ENCODE data around the gene CD247.

Gene CD247

GRCh38 chr1:167502192-167502551 is 16.2 kb downstream of the CD247 start:
- no peak for DNase-seq (ENCODE audit: low read depth, low spot score)
- H3K27me3 ChIP-seq (ENCODE audit: insufficient read depth, insufficient read length), result no peaks in the 10 kb centered on the region
- TF ChIP-seq YY1 (IDR thresholded peaks at IDR 0.05; ENCODE audit: insufficient read depth, insufficient read length), result no peak
- TF ChIP-seq SUZ12 (IDR thresholded peaks at IDR 0.05; ENCODE audit: extremely low read depth, insufficient read depth, insufficient read length), result no peak
- no peak for TF ChIP-seq ZNF274 (IDR thresholded peaks at IDR 0.05; ENCODE audit: low read depth, low read length)

GRCh38 chr1:167501515-167502191 is 16.7 kb downstream of the CD247 start:
- H3K9me3 ChIP-seq (ENCODE audit: insufficient read depth, low read length), result no peaks in the 10 kb centered on the region
- H3K27me3 ChIP-seq (ENCODE audit: insufficient read depth, insufficient read length), result no peaks in the 10 kb centered on the region
- peaks cover 30% of the 10 kb centered on the region for H3K4me1 ChIP-seq (ENCODE audit: insufficient read depth, insufficient read length)
- no peak overlapping the region for H3K9ac ChIP-seq (ENCODE audit: insufficient read length, low read depth)
- H3K4me3 ChIP-seq (ENCODE audit: insufficient read length, low read depth), result no peak overlapping the region
- DNase-seq (ENCODE audit: low read depth, low spot score), result no peak
- H3K36me3 ChIP-seq (ENCODE audit: insufficient read depth, insufficient read length, low read length), result no peaks in the 10 kb centered on the region
- TF ChIP-seq ZNF274 (IDR thresholded peaks at IDR 0.05; ENCODE audit: low read depth, low read length) (no peak), SUZ12 (IDR thresholded peaks at IDR 0.05; ENCODE audit: extremely low read depth, insufficient read depth, insufficient read length) (no peak), YY1 (IDR thresholded peaks at IDR 0.05; ENCODE audit: insufficient read depth, insufficient read length) (no peak)

More at GRCh38 chr1:167502192-167502551, 16.2 kb downstream of the CD247 start:
- Histone ChIP-seq H3K4me1 (ENCODE audit: insufficient read depth, insufficient read length) (peaks cover 30% of the 10 kb centered on the region), H3K36me3 (ENCODE audit: insufficient read depth, insufficient read length, low read length) (no peaks in the 10 kb centered on the region), H3K9me3 (ENCODE audit: insufficient read depth, low read length) (no peaks in the 10 kb centered on the region), H3K4me3 (ENCODE audit: insufficient read length, low read depth) (no peak overlapping the region), H3K9ac (ENCODE audit: insufficient read length, low read depth) (no peak overlapping the region)

GRCh38 chr1:167500283-167500860 is 18.0 kb downstream of the CD247 start:
- no peak for TF ChIP-seq ZNF274 (IDR thresholded peaks at IDR 0.05; ENCODE audit: low read depth, low read length)
- no peak for TF ChIP-seq SUZ12 (IDR thresholded peaks at IDR 0.05; ENCODE audit: extremely low read depth, insufficient read depth, insufficient read length)
- TF ChIP-seq YY1 (IDR thresholded peaks at IDR 0.05; ENCODE audit: insufficient read depth, insufficient read length), result no peak
- H3K9ac ChIP-seq (ENCODE audit: insufficient read length, low read depth), result no peak overlapping the region
- H3K4me3 ChIP-seq (ENCODE audit: insufficient read length, low read depth), result no peak overlapping the region
- peaks cover 30% of the 10 kb centered on the region for H3K4me1 ChIP-seq (ENCODE audit: insufficient read depth, insufficient read length)
- no peak for DNase-seq (ENCODE audit: low read depth, low spot score)
- H3K36me3 ChIP-seq (ENCODE audit: insufficient read depth, insufficient read length, low read length), result no peaks in the 10 kb centered on the region
- no peaks in the 10 kb centered on the region for H3K27me3 ChIP-seq (ENCODE audit: insufficient read depth, insufficient read length)
- no peaks in the 10 kb centered on the region for H3K9me3 ChIP-seq (ENCODE audit: insufficient read depth, low read length)

GRCh38 chr1:167499664-167500101 is 18.6 kb downstream of the CD247 start:
- no peak for TF ChIP-seq YY1 (IDR thresholded peaks at IDR 0.05; ENCODE audit: insufficient read depth, insufficient read length)
- H3K9ac ChIP-seq (ENCODE audit: insufficient read length, low read depth), result no peak overlapping the region
- no peaks in the 10 kb centered on the region for H3K27me3 ChIP-seq (ENCODE audit: insufficient read depth, insufficient read length)
- H3K4me1 ChIP-seq (ENCODE audit: insufficient read depth, insufficient read length), result peaks cover 30% of the 10 kb centered on the region
- H3K9me3 ChIP-seq (ENCODE audit: insufficient read depth, low read length), result no peaks in the 10 kb centered on the region
- H3K4me3 ChIP-seq (ENCODE audit: insufficient read length, low read depth), result no peak overlapping the region
- no peak for DNase-seq (ENCODE audit: low read depth, low spot score)
- no peaks in the 10 kb centered on the region for H3K36me3 ChIP-seq (ENCODE audit: insufficient read depth, insufficient read length, low read length)

GRCh38 chr1:167499106-167499505 is 19.2 kb downstream of the CD247 start:
- no peaks in the 10 kb centered on the region for H3K9me3 ChIP-seq (ENCODE audit: insufficient read depth, low read length)
- no peak overlapping the region for H3K9ac ChIP-seq (ENCODE audit: insufficient read length, low read depth)
- H3K4me1 ChIP-seq (ENCODE audit: insufficient read depth, insufficient read length), result peaks cover 26% of the 10 kb centered on the region
- no peak for DNase-seq (ENCODE audit: low read depth, low spot score)
- no peak overlapping the region for H3K4me3 ChIP-seq (ENCODE audit: insufficient read length, low read depth)
- no peaks in the 10 kb centered on the region for H3K27me3 ChIP-seq (ENCODE audit: insufficient read depth, insufficient read length)
- H3K36me3 ChIP-seq (ENCODE audit: insufficient read depth, insufficient read length, low read length), result no peaks in the 10 kb centered on the region
- TF ChIP-seq YY1 (IDR thresholded peaks at IDR 0.05; ENCODE audit: insufficient read depth, insufficient read length) (no peak), ZNF274 (IDR thresholded peaks at IDR 0.05; ENCODE audit: low read depth, low read length) (no peak), SUZ12 (IDR thresholded peaks at IDR 0.05; ENCODE audit: extremely low read depth, insufficient read depth, insufficient read length) (no peak)

- DNase-seq (ENCODE audit: low read depth, low spot score), result no peak
- Histone ChIP-seq H3K9ac (ENCODE audit: insufficient read length, low read depth) (no peak overlapping the region), H3K36me3 (ENCODE audit: insufficient read depth, insufficient read length, low read length) (no peaks in the 10 kb centered on the region), H3K9me3 (ENCODE audit: insufficient read depth, low read length) (no peaks in the 10 kb centered on the region), H3K4me3 (ENCODE audit: insufficient read length, low read depth) (no peak overlapping the region), H3K27me3 (ENCODE audit: insufficient read depth, insufficient read length) (no peaks in the 10 kb centered on the region), H3K4me1 (ENCODE audit: insufficient read depth, insufficient read length) (peaks cover 13% of the 10 kb centered on the region)
- no peak for TF ChIP-seq SUZ12 (IDR thresholded peaks at IDR 0.05; ENCODE audit: extremely low read depth, insufficient read depth, insufficient read length)
- TF ChIP-seq ZNF274 (IDR thresholded peaks at IDR 0.05; ENCODE audit: low read depth, low read length), result no peak
- no peak for TF ChIP-seq YY1 (IDR thresholded peaks at IDR 0.05; ENCODE audit: insufficient read depth, insufficient read length)
These were observed 21.3 kb downstream of the CD247 start for GRCh38 chr1:167496797-167497619.

- no peaks in the 10 kb centered on the region for H3K36me3 ChIP-seq (ENCODE audit: insufficient read depth, insufficient read length, low read length)
- DNase-seq (ENCODE audit: low read depth, low spot score), result no peak
- H3K4me1 ChIP-seq (ENCODE audit: insufficient read depth, insufficient read length), result peaks cover 5% of the 10 kb centered on the region
- H3K27me3 ChIP-seq (ENCODE audit: insufficient read depth, insufficient read length), result no peaks in the 10 kb centered on the region
- no peak overlapping the region for H3K9ac ChIP-seq (ENCODE audit: insufficient read length, low read depth)
- no peak overlapping the region for H3K4me3 ChIP-seq (ENCODE audit: insufficient read length, low read depth)
- TF ChIP-seq ZNF274 (IDR thresholded peaks at IDR 0.05; ENCODE audit: low read depth, low read length) (no peak), YY1 (IDR thresholded peaks at IDR 0.05; ENCODE audit: insufficient read depth, insufficient read length) (no peak), SUZ12 (IDR thresholded peaks at IDR 0.05; ENCODE audit: extremely low read depth, insufficient read depth, insufficient read length) (no peak)
- H3K9me3 ChIP-seq (ENCODE audit: insufficient read depth, low read length), result no peaks in the 10 kb centered on the region
These were observed 25.0 kb downstream of the CD247 start for GRCh38 chr1:167493372-167493771.
